Esophagus (tissue), 2 donors: ENCODE results near the gene PROSER2. TPM values are rescaled to one million over a fixed set of nuclear protein-coding genes. Genes with fewer than 3 reads are reported as not detected.

ENCODE experiments used
- H3K27ac ChIP-seq, 2 donors: one replicate each; pipeline ENCODE4 v1.5.1; 2013; ENCODE audit warnings: low read depth in 2 of 2, mild to moderate bottlenecking in 2 of 2, inconsistent platforms in 1 of 2, low read length in 1 of 2, moderate library complexity in 1 of 2
- H3K27me3 ChIP-seq, 2 donors: one replicate each; pipeline ENCODE4 v1.6.1; 2013; ENCODE audit warnings: low read length in 2 of 2, control low read depth in 1 of 2, mild to moderate bottlenecking in 1 of 2; ENCODE audit not compliant: insufficient read depth in 2 of 2, control insufficient read depth in 1 of 2
- H3K36me3 ChIP-seq, 2 donors: one replicate each; pipeline ENCODE4 v1.6.1; 2013; ENCODE audit warnings: low read length in 1 of 2; ENCODE audit not compliant: control insufficient read depth in 2 of 2, insufficient read depth in 2 of 2
- H3K4me1 ChIP-seq, 2 donors: one replicate each; pipeline ENCODE4 v1.6.1; 2013; ENCODE audit warnings: low read length in 1 of 2; ENCODE audit not compliant: control insufficient read depth in 2 of 2, insufficient read depth in 2 of 2
- H3K4me3 ChIP-seq, 2 donors: one replicate each; pipeline ENCODE4 v1.5.1; 2013; ENCODE audit warnings: low read length in 2 of 2, mild to moderate bottlenecking in 2 of 2, low read depth in 1 of 2, moderate library complexity in 1 of 2
- H3K9me3 ChIP-seq, 2 donors: one replicate each; pipeline ENCODE4 v1.6.1; 2013; ENCODE audit warnings: mild to moderate bottlenecking in 2 of 2, low read depth in 1 of 2, low read length in 1 of 2, moderate library complexity in 1 of 2; ENCODE audit not compliant: control insufficient read depth in 2 of 2, insufficient read depth in 1 of 2
- WGBS, 2 donors: extraction: QIAGEN DNeasy Blood & Tissue Kit; methylation state at CpG; one replicate each; pipeline ENCODE4 v1.1.7; 2013; 5-methylcytosine and 5-hydroxymethylcytosine counted together
- polyA plus RNA-seq, 2 donors: library from polyadenylated mRNA; stranded (reverse); fragments of 200-250 nt; gene quantifications; one replicate each; pipeline ENCODE4 v1.2.3, GENCODE V29; 2013
- donor health status: healthy with polysubstance abuse.
- donor health status: Bipolar disorder and iron deficiency.

PROSER2 gene, protein sequence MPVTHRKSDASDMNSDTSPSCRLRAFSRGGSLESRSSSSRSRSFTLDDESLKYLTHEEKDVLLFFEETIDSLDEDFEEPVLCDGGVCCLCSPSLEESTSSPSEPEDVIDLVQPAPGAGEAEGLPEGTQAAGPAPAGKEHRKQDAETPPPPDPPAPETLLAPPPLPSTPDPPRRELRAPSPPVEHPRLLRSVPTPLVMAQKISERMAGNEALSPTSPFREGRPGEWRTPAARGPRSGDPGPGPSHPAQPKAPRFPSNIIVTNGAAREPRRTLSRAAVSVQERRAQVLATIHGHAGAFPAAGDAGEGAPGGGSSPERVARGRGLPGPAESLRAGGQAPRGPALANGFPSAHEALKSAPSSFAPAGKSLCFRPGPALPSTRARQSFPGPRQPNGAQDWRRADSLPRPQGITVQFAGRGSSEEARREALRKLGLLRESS
- polyA plus RNA-seq, result 1 to 10 TPM; 5.2 to 6.8 TPM

DNA sequence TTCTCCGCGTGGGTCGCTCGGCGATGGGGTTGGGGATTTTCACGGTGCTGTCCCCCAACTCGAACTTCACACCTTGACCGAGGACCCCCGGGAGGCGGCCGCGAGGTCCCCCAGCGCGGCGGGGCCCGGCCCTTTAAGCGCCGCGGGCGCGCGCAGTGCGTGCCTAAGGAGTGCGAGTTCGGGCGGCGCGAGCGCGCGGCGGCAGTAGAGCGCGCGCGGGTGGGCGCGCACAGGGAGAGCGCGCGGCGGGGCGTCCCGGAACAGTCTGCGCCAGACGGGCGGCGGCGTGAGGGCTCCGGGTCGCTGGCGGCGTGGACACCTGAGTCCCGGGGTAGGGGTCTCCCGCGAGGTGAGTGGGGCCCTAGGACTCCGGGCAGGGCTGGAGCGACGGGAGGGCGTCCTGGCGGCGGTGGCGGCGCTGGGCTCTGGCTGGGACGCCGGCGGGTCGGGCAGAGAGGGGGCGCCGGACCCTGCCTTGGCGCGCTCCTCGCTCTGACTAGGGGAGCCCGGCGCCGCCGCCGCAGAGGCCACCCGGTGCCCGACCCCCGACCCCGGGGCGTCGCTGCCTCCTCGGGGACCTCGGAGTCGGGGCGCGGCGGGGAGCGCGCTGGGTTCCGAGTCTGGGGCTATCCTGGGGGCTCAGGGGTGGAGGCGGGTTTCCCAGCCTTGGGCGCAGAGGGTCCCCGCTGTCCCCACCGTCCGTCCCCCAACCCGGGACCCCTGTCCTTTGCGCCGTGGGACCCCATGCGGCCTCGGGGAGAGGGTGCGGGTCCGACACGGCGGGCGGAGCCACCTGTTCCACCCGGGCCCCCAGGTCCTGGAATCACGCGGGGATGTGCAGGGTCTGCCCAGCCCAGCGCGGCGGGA is at the start of gene PROSER2:
PROSER2 (plus strand) TSS at position 235 of the 867 bp plus-strand sequence. CDS start 28,722 bp downstream, outside the sequence.
- H3K4me1 ChIP-seq, result peaks cover 3 to 4% of the 10 kb centered on the region in 2 donors
- H3K27me3 ChIP-seq, result no peaks in the 10 kb centered on the region
- 1 to 2% methylated on average over 84 to 114 of the region's 114 CpGs for WGBS, 2 donors
- H3K9me3 ChIP-seq, result no peaks in the 10 kb centered on the region
- H3K4me3 ChIP-seq, result peak within 1 kb of the TSS; percentile 84 to 91
- peak within 1 kb of the TSS; percentile 52 to 66 for H3K27ac ChIP-seq
- no peaks in the 10 kb centered on the region for H3K36me3 ChIP-seq

DNA sequence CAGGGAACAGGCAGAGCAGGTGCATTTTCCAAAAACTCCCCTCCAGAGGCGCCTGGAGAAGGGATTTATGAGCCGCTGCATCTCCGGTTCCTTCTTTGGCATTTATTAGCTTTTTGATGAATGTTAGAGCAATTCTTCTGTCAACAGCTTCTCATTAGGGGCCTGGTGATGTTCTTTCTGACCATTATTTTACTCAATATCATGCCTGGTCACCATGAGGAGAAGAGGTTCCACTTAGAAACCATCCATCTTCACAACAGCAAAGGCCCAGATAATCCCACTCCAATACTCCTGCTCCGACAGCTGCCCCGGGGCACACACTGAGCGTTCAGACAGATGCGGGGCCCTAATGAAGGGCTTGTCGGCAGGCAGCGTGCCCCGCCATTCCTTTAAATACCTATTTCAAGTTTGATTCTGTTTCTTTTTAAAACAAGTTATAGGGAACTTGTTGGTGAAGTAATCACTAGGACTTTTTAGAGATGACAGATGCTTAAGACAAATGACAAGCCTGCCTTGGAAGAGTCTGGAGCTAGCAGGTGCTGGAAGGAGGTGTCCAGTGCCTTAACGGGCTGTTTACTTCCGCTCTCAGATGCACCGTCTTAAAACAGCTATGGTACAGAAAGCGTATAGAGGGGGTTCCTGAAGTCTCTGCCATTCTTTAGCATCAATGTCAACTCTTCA is 49.3 kb upstream of the PROSER2 start:
- no peak overlapping the region for H3K27ac ChIP-seq
- no peaks in the 10 kb centered on the region for H3K36me3 ChIP-seq
- H3K4me3 ChIP-seq, result no peak overlapping the region
- 85 to 87% methylated on average over 14 of the region's 14 CpGs for WGBS, 2 donors
- H3K4me1 ChIP-seq, result no peaks in the 10 kb centered on the region
- no peaks in the 10 kb centered on the region for H3K27me3 ChIP-seq
- no peaks in the 10 kb centered on the region for H3K9me3 ChIP-seq

DNA sequence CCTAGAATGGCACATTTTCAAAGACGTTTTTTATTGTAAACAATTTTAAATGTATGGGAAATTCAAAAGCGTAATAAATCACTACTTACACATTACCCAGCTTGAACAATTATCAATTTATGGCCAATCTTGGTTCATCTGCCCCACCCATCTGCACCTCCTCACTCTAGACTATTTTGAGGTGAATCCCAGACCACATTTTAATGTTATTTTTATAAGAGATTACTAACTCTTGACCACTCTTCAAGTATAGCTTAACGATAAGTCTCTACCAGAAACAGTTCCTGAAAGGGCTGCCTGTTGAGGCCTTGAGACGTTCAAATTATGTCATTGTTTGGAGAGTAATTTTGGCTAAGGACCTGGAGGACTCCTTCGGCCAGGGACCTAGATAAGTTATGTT is 47.7 kb upstream of the PROSER2 start:
- no peaks in the 10 kb centered on the region for H3K27me3 ChIP-seq
- no peak overlapping the region for H3K4me3 ChIP-seq
- H3K36me3 ChIP-seq, result no peaks in the 10 kb centered on the region
- WGBS, 2 donors, result 67 to 72% methylated on average over 5 of the region's 5 CpGs
- H3K9me3 ChIP-seq, result no peaks in the 10 kb centered on the region
- no peak overlapping the region for H3K27ac ChIP-seq
- no peaks in the 10 kb centered on the region for H3K4me1 ChIP-seq

DNA sequence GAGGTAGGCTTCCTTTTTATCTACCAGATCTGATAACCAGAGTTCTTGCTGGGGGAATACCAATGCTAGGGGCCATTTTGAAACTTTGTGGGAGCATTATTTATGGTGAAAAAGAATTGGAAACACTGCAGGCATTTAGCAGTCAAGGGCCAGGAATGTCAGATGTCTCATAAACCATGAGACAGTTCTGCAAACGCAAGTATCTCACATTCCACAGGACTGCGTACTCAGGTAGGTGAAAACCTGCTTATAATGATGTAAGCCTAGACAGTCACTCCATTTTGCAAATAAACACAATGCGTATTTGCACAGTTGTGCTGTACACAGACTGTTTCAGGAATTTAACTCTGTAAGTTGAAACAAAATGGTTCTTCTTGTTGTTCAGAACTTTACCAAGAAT is 47.1 kb upstream of the PROSER2 start:
- Histone ChIP-seq H3K36me3 (no peaks in the 10 kb centered on the region), H3K9me3 (no peaks in the 10 kb centered on the region), H3K4me1 (no peaks in the 10 kb centered on the region), H3K27ac (no peak overlapping the region), H3K27me3 (no peaks in the 10 kb centered on the region), H3K4me3 (no peak overlapping the region)
- 90 to 91% methylated on average over 3 of the region's 3 CpGs for WGBS, 2 donors

DNA sequence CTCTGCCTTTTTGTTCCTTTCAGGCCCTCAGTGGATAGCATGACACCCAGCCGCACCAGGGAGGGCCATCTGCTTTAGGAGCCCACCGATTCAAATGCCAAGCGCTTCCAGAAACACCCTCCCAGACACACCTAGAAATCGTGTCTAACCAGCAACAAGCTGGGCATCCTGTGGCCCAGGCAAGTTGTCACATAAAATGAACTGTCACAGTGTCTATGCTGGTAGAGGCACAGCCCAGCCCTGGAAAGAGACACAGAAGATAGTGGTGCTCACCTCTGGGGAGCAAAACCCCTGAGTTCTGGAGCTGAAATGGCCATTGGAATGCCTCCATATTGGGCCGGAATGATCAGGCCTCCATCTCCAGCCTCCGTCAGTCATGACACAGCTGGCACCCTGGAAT is 42.0 kb upstream of the PROSER2 start:
- H3K4me1 ChIP-seq, result no peaks in the 10 kb centered on the region
- WGBS, 2 donors, result 83 to 87% methylated on average over 6 of the region's 6 CpGs
- no peaks in the 10 kb centered on the region for H3K9me3 ChIP-seq
- H3K36me3 ChIP-seq, result no peaks in the 10 kb centered on the region
- H3K27me3 ChIP-seq, result no peaks in the 10 kb centered on the region
- no peak overlapping the region for H3K4me3 ChIP-seq
- H3K27ac ChIP-seq, result no peak overlapping the region

DNA sequence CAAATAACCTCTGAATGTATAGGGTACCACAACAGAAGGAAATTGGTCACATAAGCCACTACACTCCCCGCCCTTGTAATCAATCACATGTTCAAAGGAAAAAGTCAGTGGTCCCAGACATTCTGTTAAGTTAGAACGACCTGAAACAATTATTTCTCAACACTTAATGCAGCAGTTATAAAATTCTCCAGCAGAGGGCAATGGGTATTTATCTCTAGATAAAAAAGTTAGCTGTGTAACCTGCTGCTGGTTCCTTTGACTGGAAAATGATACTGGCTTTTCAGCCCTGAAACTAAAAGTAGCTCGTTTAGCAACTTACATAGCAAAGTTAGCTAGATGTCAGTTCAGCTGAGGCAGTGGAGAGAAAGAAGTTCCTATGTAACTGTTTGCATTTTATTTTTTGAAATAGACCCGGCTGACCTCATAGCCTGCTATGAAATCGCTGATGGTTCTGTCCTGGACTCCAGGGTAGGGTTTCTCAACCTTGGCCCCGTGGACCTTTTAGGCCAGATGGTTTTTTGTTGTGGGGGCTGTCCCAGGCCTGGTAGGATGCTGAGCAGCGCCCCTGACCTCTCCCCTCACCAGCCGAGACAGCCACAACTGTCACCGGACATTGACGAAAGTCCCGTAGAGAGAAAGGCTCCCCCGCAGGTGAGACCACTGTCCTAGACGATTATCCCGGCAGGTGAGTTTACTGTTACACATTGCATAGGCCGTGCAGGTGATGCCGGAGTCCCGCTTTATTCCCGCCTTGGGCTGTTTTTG is 40.2 kb upstream of the PROSER2 start:
- no peaks in the 10 kb centered on the region for H3K9me3 ChIP-seq
- no peak overlapping the region for H3K27ac ChIP-seq
- H3K4me1 ChIP-seq, result no peaks in the 10 kb centered on the region
- no peaks in the 10 kb centered on the region for H3K27me3 ChIP-seq
- H3K4me3 ChIP-seq, result no peak overlapping the region
- WGBS, 2 donors, result 63 to 66% methylated on average over 18 of the region's 18 CpGs
- no peaks in the 10 kb centered on the region for H3K36me3 ChIP-seq

DNA sequence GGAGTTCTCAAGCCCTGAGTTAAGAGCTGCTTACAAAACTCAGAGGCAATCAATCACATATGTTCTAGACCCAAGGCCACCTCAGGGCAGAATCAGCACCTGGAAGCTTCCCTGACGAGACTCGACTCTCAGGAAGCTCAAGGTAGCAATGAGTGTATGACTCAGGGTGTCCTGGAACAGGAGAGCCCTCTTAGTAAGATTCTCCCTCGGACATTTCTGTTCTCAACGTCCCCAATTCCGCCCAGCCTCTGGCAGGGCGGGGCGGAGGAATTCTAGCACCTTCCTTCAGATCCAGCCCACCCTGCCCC is 39.6 kb upstream of the PROSER2 start:
- Histone ChIP-seq H3K4me3 (no peak overlapping the region), H3K9me3 (no peaks in the 10 kb centered on the region), H3K27ac (no peak overlapping the region), H3K27me3 (no peaks in the 10 kb centered on the region), H3K36me3 (no peaks in the 10 kb centered on the region), H3K4me1 (no peaks in the 10 kb centered on the region)
- WGBS, 2 donors, result 62 to 74% methylated on average over 7 of the region's 7 CpGs

DNA sequence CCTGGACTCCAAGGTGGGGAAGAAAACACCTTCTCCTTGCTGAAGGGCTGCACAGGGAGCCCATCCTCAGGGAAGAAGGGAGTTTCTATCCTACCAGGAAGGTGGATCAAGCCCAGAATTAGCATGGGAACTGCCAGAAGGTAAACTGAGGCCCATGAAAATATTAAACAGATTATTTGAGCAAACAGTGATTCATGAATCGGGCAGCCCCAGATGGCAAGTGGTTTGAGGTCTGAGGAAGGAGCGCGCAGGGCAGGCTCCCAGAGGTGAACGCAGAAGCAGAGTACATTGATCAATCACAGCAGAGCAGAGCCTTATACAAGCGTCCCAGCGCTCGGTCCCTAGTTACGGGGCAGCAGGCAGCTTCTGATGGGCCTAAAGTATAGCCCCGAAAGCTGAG is 35.8 kb upstream of the PROSER2 start:
- WGBS, 2 donors, result 91 to 97% methylated on average over 9 of the region's 9 CpGs
- Histone ChIP-seq H3K27ac (no peak overlapping the region), H3K4me1 (no peaks in the 10 kb centered on the region), H3K36me3 (no peaks in the 10 kb centered on the region), H3K9me3 (no peaks in the 10 kb centered on the region), H3K27me3 (no peaks in the 10 kb centered on the region), H3K4me3 (no peak overlapping the region)

DNA sequence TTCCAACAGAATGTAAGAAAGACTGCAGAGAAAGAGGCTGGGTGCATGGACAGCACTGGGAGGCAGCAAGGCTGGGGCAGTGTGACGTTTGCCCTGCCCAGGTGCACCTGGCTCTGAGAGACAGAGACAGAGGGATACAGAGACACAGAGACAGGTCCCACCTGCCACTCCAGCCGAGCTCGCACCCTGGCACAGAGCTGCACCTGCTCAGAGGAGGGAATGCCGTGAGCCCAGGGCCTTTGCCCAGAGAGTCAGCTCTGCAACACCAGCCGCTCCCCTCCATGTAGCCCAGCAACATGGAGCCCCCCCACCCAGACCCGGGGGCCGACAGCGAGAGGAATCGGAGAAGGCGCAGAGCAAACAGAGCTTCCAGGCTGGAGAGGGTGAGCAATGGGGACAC is 35.3 kb upstream of the PROSER2 start:
- no peak overlapping the region for H3K4me3 ChIP-seq
- no peaks in the 10 kb centered on the region for H3K9me3 ChIP-seq
- H3K4me1 ChIP-seq, result no peaks in the 10 kb centered on the region
- H3K27ac ChIP-seq, result no peak overlapping the region
- no peaks in the 10 kb centered on the region for H3K36me3 ChIP-seq
- 80 to 82% methylated on average over 10 of the region's 10 CpGs for WGBS, 2 donors
- H3K27me3 ChIP-seq, result no peaks in the 10 kb centered on the region
